HG03039 (cell line): ENCODE measurements around the gene CDC45.
"Not testable (repeated sequence)": the region's sequence is repeated elsewhere in the genome, so short reads cannot be mapped to it uniquely, and the experiment has no call there.

Source experiments
- ATAC-seq: cut with Tn5 transposase; IDR thresholded peaks from one replicate; pipeline ENCODE4 v1.9.1; 2021; ENCODE audit warnings: mild to moderate bottlenecking, moderate library complexity; ENCODE audit not compliant: unreplicated experiment

CDC45 gene

GRCh38 chr22:19479355-19480172 lies at the start of gene CDC45:
CDC45 (plus strand) TSS chr22:19479920; CDS start chr22:19479969, 49 bp downstream.
- peak; percentile 76 for ATAC-seq

GRCh38 chr22:19429950-19430889 lies 49.5 kb upstream of the CDC45 start:
- no peak for ATAC-seq

GRCh38 chr22:19430890-19431541 lies 48.7 kb upstream of the CDC45 start:
- no peak for ATAC-seq

- peak; percentile 37 for ATAC-seq
Observed at GRCh38 chr22:19431649-19432132, 48.0 kb upstream of the CDC45 start, which contains the start of gene HIRA. HIRA (minus strand) TSS chr22:19431733; CDS start chr22:19431476, 257 bp downstream.

GRCh38 chr22:19432133-19432851 lies 47.4 kb upstream of the CDC45 start, which contains the start of gene MRPL40:
MRPL40 (plus strand) TSS chr22:19432545; CDS start chr22:19432555, 10 bp downstream.
- ATAC-seq = peak; percentile 65

GRCh38 chr22:19434401-19434800 lies 45.3 kb upstream of the CDC45 start:
- ATAC-seq = no peak

- ATAC-seq = no peak
Observed at GRCh38 chr22:19434829-19435580, 44.7 kb upstream of the CDC45 start.

- ATAC-seq = not testable (repeated sequence)
Observed at GRCh38 chr22:19436444-19437161, 43.1 kb upstream of the CDC45 start.

GRCh38 chr22:19438298-19438697 lies 41.4 kb upstream of the CDC45 start:
- ATAC-seq = no peak

GRCh38 chr22:19440411-19441195 lies 39.1 kb upstream of the CDC45 start:
- ATAC-seq = no peak

GRCh38 chr22:19442166-19442565 lies 37.6 kb upstream of the CDC45 start:
- ATAC-seq = no peak

- ATAC-seq = no peak
Observed at GRCh38 chr22:19443544-19444211, 36.0 kb upstream of the CDC45 start.

- ATAC-seq = not testable (repeated sequence)
Observed at GRCh38 chr22:19445279-19445982, 34.3 kb upstream of the CDC45 start.

- ATAC-seq = no peak
Observed at GRCh38 chr22:19446603-19447329, 33.0 kb upstream of the CDC45 start.

- ATAC-seq = peak; percentile 70
Observed at GRCh38 chr22:19447330-19448075, 32.2 kb upstream of the CDC45 start, which contains the start of gene C22orf39. C22orf39 (minus strand) TSS chr22:19447711; CDS start chr22:19447688, 23 bp downstream.
